ENCODE measurements around the gene TOX2.

DNA sequence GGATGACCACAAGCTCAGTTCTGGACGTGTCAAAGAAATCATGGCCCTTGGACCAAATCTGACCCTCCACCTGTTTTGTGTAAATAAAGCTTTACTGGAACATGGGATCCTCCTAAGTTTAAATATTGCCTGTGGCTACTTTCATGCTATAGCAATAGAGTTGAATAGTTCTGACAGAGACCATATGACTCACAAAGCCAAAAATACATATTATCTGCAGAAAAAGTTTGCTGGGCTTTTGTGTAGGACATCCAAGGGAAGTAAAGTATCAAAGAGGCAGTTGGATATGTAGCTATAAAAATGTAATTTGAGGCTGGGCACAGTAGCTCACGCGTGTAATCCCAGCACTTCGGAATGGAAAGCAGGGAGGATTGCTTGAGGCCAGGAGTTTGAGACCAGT lies 78.9 kb downstream of the TOX2 start:
- TF ChIP-seq, protein P1, sequence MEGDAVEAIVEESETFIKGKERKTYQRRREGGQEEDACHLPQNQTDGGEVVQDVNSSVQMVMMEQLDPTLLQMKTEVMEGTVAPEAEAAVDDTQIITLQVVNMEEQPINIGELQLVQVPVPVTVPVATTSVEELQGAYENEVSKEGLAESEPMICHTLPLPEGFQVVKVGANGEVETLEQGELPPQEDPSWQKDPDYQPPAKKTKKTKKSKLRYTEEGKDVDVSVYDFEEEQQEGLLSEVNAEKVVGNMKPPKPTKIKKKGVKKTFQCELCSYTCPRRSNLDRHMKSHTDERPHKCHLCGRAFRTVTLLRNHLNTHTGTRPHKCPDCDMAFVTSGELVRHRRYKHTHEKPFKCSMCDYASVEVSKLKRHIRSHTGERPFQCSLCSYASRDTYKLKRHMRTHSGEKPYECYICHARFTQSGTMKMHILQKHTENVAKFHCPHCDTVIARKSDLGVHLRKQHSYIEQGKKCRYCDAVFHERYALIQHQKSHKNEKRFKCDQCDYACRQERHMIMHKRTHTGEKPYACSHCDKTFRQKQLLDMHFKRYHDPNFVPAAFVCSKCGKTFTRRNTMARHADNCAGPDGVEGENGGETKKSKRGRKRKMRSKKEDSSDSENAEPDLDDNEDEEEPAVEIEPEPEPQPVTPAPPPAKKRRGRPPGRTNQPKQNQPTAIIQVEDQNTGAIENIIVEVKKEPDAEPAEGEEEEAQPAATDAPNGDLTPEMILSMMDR (tag by site-specific recombination; IDR thresholded peaks at IDR 0.05), result no peak
- no peak for TF ChIP-seq ZNF596 (tag by site-specific recombination; IDR thresholded peaks at IDR 0.05)

Measured in HEK293 (cell line).